ENCODE measurements around the gene RBM47.

RBM47 gene

GRCh38 chr4:40540800-40541199 lies 88.9 kb downstream of the RBM47 start:
- peaks cover 65% of the 10 kb centered on the region for H3K36me3 ChIP-seq
- H3K27ac ChIP-seq: no peak overlapping the region
- no peaks in the 10 kb centered on the region for H3K9me3 ChIP-seq
- H3K4me1 ChIP-seq (ENCODE audit: control insufficient read depth in 1 of 2, insufficient read depth in 1 of 2, low read depth in 1 of 2, low read length in 1 of 2): no peaks in the 10 kb centered on the region
- H3K4me3 ChIP-seq (ENCODE audit: low read depth in 1 of 2, low read length in 1 of 2): no peak overlapping the region
- TF ChIP-seq CTCF (IDR thresholded peaks at IDR 0.05): no peak
- H3K27me3 ChIP-seq: no peaks in the 10 kb centered on the region

GRCh38 chr4:40536032-40536431 lies 93.6 kb downstream of the RBM47 start:
- TF ChIP-seq CTCF (IDR thresholded peaks at IDR 0.05): no peak

GRCh38 chr4:40531636-40532023 lies 98.0 kb downstream of the RBM47 start:
- no peak overlapping the region for H3K27ac ChIP-seq
- no peak for TF ChIP-seq CTCF (IDR thresholded peaks at IDR 0.05)

More at GRCh38 chr4:40536032-40536431, 93.6 kb downstream of the RBM47 start:
- Histone ChIP-seq H3K36me3 (peaks cover 58% of the 10 kb centered on the region), H3K4me1 (ENCODE audit: control insufficient read depth in 1 of 2, insufficient read depth in 1 of 2, low read depth in 1 of 2, low read length in 1 of 2) (no peaks in the 10 kb centered on the region), H3K9me3 (no peaks in the 10 kb centered on the region), H3K4me3 (ENCODE audit: low read depth in 1 of 2, low read length in 1 of 2) (no peak overlapping the region), H3K27me3 (no peaks in the 10 kb centered on the region), H3K27ac (no peak overlapping the region)

GRCh38 chr4:40530961-40531635 lies 98.6 kb downstream of the RBM47 start:
- Histone ChIP-seq H3K9me3 (no peaks in the 10 kb centered on the region), H3K4me3 (ENCODE audit: low read depth in 1 of 2, low read length in 1 of 2) (no peak overlapping the region), H3K27ac (no peak overlapping the region), H3K4me1 (ENCODE audit: control insufficient read depth in 1 of 2, insufficient read depth in 1 of 2, low read depth in 1 of 2, low read length in 1 of 2) (no peaks in the 10 kb centered on the region), H3K27me3 (no peaks in the 10 kb centered on the region), H3K36me3 (peaks cover 23% of the 10 kb centered on the region)
- TF ChIP-seq CTCF (IDR thresholded peaks at IDR 0.05): no peak

More at GRCh38 chr4:40531636-40532023, 98.0 kb downstream of the RBM47 start:
- no peak overlapping the region for H3K4me3 ChIP-seq (ENCODE audit: low read depth in 1 of 2, low read length in 1 of 2)
- peaks cover 28% of the 10 kb centered on the region for H3K36me3 ChIP-seq
- no peaks in the 10 kb centered on the region for H3K4me1 ChIP-seq (ENCODE audit: control insufficient read depth in 1 of 2, insufficient read depth in 1 of 2, low read depth in 1 of 2, low read length in 1 of 2)
- no peaks in the 10 kb centered on the region for H3K9me3 ChIP-seq
- H3K27me3 ChIP-seq: no peaks in the 10 kb centered on the region

GRCh38 chr4:40526741-40527140 lies 102.9 kb downstream of the RBM47 start:
- Histone ChIP-seq H3K27ac (no peak overlapping the region), H3K36me3 (peaks cover 26% of the 10 kb centered on the region), H3K4me3 (ENCODE audit: low read depth in 1 of 2, low read length in 1 of 2) (no peak overlapping the region), H3K9me3 (no peaks in the 10 kb centered on the region), H3K4me1 (ENCODE audit: control insufficient read depth in 1 of 2, insufficient read depth in 1 of 2, low read depth in 1 of 2, low read length in 1 of 2) (no peaks in the 10 kb centered on the region), H3K27me3 (no peaks in the 10 kb centered on the region)
- TF ChIP-seq CTCF (IDR thresholded peaks at IDR 0.05): no peak
